A549 (cell line): ENCODE results near the gene TECR. TPM values are rescaled to one million over a fixed set of nuclear protein-coding genes. Genes with fewer than 3 reads are reported as not detected.

ENCODE experiments used
- ATAC-seq, 2 experiments: fragments of 200-7000 bp in 1 of 2; fragments of >200 bp in 1 of 2; cut with Nextera tagmentation in 1 of 2; cut with Tn5 transposase in 1 of 2; 3 replicates each; pipeline versions ENCODE4 v1.8.0 to v1.9.1; 2018 to 2020; ENCODE audit warnings: mild to moderate bottlenecking in 1 of 2, moderate library complexity in 1 of 2
- CTCF ChIA-PET: fragments of 300-600 bp; sonication (Branson Sonifier 250); formaldehyde crosslinking; extraction: SDS; loops from one replicate; lab custom pipeline; 2021; ENCODE audit warnings: antibody characterized with exemption, inconsistent platforms; lab: Yijun Ruan, JAX
- POLR2A ChIA-PET: fragments of 350-600 bp; formaldehyde crosslinking; extraction: SDS; loops from one replicate; lab custom pipeline; 2021; ENCODE audit warnings: antibody characterized with exemption, inconsistent platforms; lab: Yijun Ruan, JAX
- DNase-seq, 2 experiments: peaks; one replicate each; pipeline versions ENCODE4 v3.0.0 to v3.0.0-alpha.2; 2011 to 2016; ENCODE audit warnings: low read depth in 1 of 2, low spot score in 1 of 2
- FAIRE-seq: peaks from 2 replicates; lab custom pipeline; 2011; peaks lifted over from hg19 to GRCh38; lab: Jason Lieb, UNC
- H3K27ac ChIP-seq, 2 experiments: fragments of >200 bp; sonication (Bioruptor Twin); formaldehyde crosslinking; 3 replicates each; pipeline ENCODE4 v1.5.1; 2016 to 2017
- H3K4me1 ChIP-seq: fragments of >200 bp; sonication (Bioruptor Twin); formaldehyde crosslinking; 3 replicates; pipeline ENCODE4 v1.6.1; 2016
- H3K4me2 ChIP-seq: fragments of >200 bp; sonication (Bioruptor Twin); formaldehyde crosslinking; 3 replicates; pipeline ENCODE4 v1.6.1; 2016
- H3K4me3 ChIP-seq: fragments of >200 bp; sonication (Bioruptor Twin); formaldehyde crosslinking; 3 replicates; pipeline ENCODE4 v1.5.1; 2016
- H3K9me3 ChIP-seq: fragments of >200 bp; sonication (Bioruptor Twin); formaldehyde crosslinking; 3 replicates; pipeline ENCODE4 v1.6.1; 2016
- CBX2 ChIP-seq: fragments of 200-600 bp; sonication (generic); IDR thresholded peaks from 2 replicates; pipeline ENCODE4 v1.6.1; 2016; ENCODE audit warnings: low read depth, mild to moderate bottlenecking, borderline replicate concordance
- EP300 ChIP-seq, 2 experiments: fragments of >200 bp; sonication (Bioruptor Twin); formaldehyde crosslinking; IDR thresholded peaks; 2 replicates in 1 of 2; 3 replicates in 1 of 2; pipeline ENCODE4 v1.6.1; 2016 to 2017
- ESRRA ChIP-seq: fragments of 150-350 bp; IDR thresholded peaks from 2 replicates; pipeline ENCODE4 v1.6.1; 2014; ENCODE audit warnings: mild to moderate bottlenecking, low read length, borderline replicate concordance
- HMGXB4 ChIP-seq: fragments of 250-450 bp; sonication (Bioruptor Pico); IDR thresholded peaks from 2 replicates; pipeline ENCODE4 v1.5.0; 2021; ENCODE audit warnings: mild to moderate bottlenecking, moderate library complexity, borderline replicate concordance
- KDM1A ChIP-seq: fragments of 200-600 bp; sonication (generic); IDR thresholded peaks from 2 replicates; pipeline ENCODE4 v1.6.1; 2016; ENCODE audit warnings: low read depth, mild to moderate bottlenecking
- MAZ ChIP-seq: fragments of 150-350 bp; IDR thresholded peaks from 2 replicates; pipeline ENCODE4 v1.6.1; 2014; ENCODE audit warnings: antibody characterized with exemption, low read depth, low read length, borderline replicate concordance
- MYC ChIP-seq: IDR thresholded peaks from 2 replicates; pipeline ENCODE4 v1.6.1; 2012; ENCODE audit warnings: mild to moderate bottlenecking, inconsistent platforms, low read length, improper control_type of control experiment, borderline replicate concordance
- NPAS2 ChIP-seq: fragments of 250-450 bp; sonication (Bioruptor Pico); IDR thresholded peaks from 2 replicates; pipeline ENCODE4 v1.8.0; 2022; ENCODE audit warnings: mild to moderate bottlenecking, moderate library complexity, borderline replicate concordance
- POLR2A ChIP-seq: IDR thresholded peaks from 2 replicates; pipeline ENCODE4 v1.6.1; 2012; ENCODE audit warnings: mild to moderate bottlenecking, low read length
- RCOR1 ChIP-seq: fragments of 150-350 bp; IDR thresholded peaks from 2 replicates; pipeline ENCODE4 v1.6.1; 2014; ENCODE audit warnings: antibody characterized with exemption, low read length, low read depth
- REST ChIP-seq: fragments of 200-600 bp; sonication (generic); IDR thresholded peaks from 2 replicates; pipeline ENCODE4 v1.6.1; 2016; ENCODE audit warnings: antibody characterized with exemption, mild to moderate bottlenecking, moderate library complexity
- RFX5 ChIP-seq: fragments of 450-650 bp; IDR thresholded peaks from 2 replicates; pipeline ENCODE4 v1.7.1; 2014; ENCODE audit warnings: antibody characterized with exemption, mild to moderate bottlenecking, moderate library complexity
- RNF2 ChIP-seq: fragments of 200-600 bp; sonication (generic); IDR thresholded peaks from 2 replicates; pipeline ENCODE4 v1.6.1; 2016; ENCODE audit warnings: low read depth, mild to moderate bottlenecking, antibody characterized with exemption, moderate library complexity, borderline replicate concordance
- ZSCAN20 ChIP-seq: fragments of 250-450 bp; sonication (Bioruptor Pico); IDR thresholded peaks from 2 replicates; pipeline ENCODE4 v1.8.0; 2022; ENCODE audit warnings: mild to moderate bottlenecking, moderate library complexity
- WGBS: methylation state at CpG from one replicate; pipeline ENCODE4 v1.1.6; 2017; ENCODE audit errors: missing lambda C conversion rate; 5-methylcytosine and 5-hydroxymethylcytosine counted together
- polyA plus RNA-seq, 4 experiments: library from polyadenylated mRNA; depleted of rRNA in 3 of 4; stranded (reverse); fragments of >200 nt; fragmentation: RNase III in 1 of 4; extraction: RNeasy Plus Mini Kit Qiagen cat#74134 plus additional on column Dnase treatment in 1 of 4; gene quantifications; 2 replicates in 3 of 4; 3 replicates in 1 of 4; pipeline ENCODE4 v1.2.3, GENCODE V29; 2011 to 2017

Gene TECR
- polyA plus RNA-seq, 2 of the 4 experiments (the other 2 are of a cell fraction) = 87.7 to 139 TPM

- POLR2A ChIA-PET = no interaction called here
- H3K4me2 ChIP-seq = no peak overlapping the region
- TF ChIP-seq RCOR1 = no peak
- no peak for TF ChIP-seq MAZ
- no peak for TF ChIP-seq RFX5
- TF ChIP-seq, all 56 proteins: peak for 0
Measured at GRCh38 chr19:14565765-14566711, 36.6 kb downstream of the TECR start.

GRCh38 chr19:14566712-14567077, 37.3 kb downstream of the TECR start:
- DNase-seq (no peak), FAIRE-seq (no peak), ATAC-seq (no peak)
- TF ChIP-seq RNF2 = no peak
- Histone ChIP-seq H3K4me2 (no peak overlapping the region), H3K9me3 (no peaks in the 10 kb centered on the region), H3K4me1 (0 out of 3 replicates have a peak, but pooled peaks cover 3% of the 10 kb centered on the region), H3K4me3 (no peak overlapping the region), H3K27ac (no peak overlapping the region)
- 90% methylated on average over 8 of the region's 18 CpGs for WGBS
- ChIA-PET POLR2A (no interaction called here), CTCF (interaction anchor here (0.6 to 8.3 kb wide), 2 partner anchors 10 to 61 kb away, joined by 5 to 39 read pairs; no protein-coding TSS in a partner anchor)

More at GRCh38 chr19:14565765-14566711, 36.6 kb downstream of the TECR start:
- CTCF ChIA-PET = interaction anchor here (0.6 to 8.3 kb wide), 2 partner anchors 10 to 61 kb away, joined by 5 to 39 read pairs; no protein-coding TSS in a partner anchor
- no peak overlapping the region for H3K27ac ChIP-seq
- no peak for FAIRE-seq
- DNase-seq = no peak
- H3K4me3 ChIP-seq = no peak overlapping the region
- 86% methylated on average over 16 of the region's 31 CpGs for WGBS
- H3K9me3 ChIP-seq = no peaks in the 10 kb centered on the region
- ATAC-seq = no peak
- 0 out of 3 replicates have a peak, but pooled peaks cover 3% of the 10 kb centered on the region for H3K4me1 ChIP-seq

- no peak for ATAC-seq
- Histone ChIP-seq H3K27ac (no peak overlapping the region), H3K4me3 (no peak overlapping the region), H3K4me2 (no peak overlapping the region), H3K4me1 (0 out of 3 replicates have a peak, but pooled peaks cover 3% of the 10 kb centered on the region), H3K9me3 (no peaks in the 10 kb centered on the region)
- no peak for DNase-seq
- WGBS = 94% methylated on average over 10 of the region's 11 CpGs
- TF ChIP-seq REST = no peak
- TF ChIP-seq EP300 (IDR thresholded peaks at IDR 0.05) = no peak
- TF ChIP-seq KDM1A = no peak
- no peak for TF ChIP-seq CBX2
- TF ChIP-seq NPAS2 (CRISPR knock-in tag) = no peak
- TF ChIP-seq ESRRA = no peak
- TF ChIP-seq ZSCAN20 (CRISPR knock-in tag) = no peak
- TF ChIP-seq POLR2A = no peak
- TF ChIP-seq MYC = no peak
- TF ChIP-seq HMGXB4 (CRISPR knock-in tag) = no peak
- ChIA-PET CTCF (interaction anchor here (8.3 kb wide), 1 partner anchor 11 kb away, joined by 39 read pairs; no protein-coding TSS in a partner anchor), POLR2A (no interaction called here)
- no peak for FAIRE-seq
Measured at GRCh38 chr19:14567079-14567478, 37.7 kb downstream of the TECR start.
